OCI-LY1 (cell line): Measurements from ENCODE around the gene IL1R2.

ENCODE experiments used
- H2AFZ ChIP-seq: fragments of 200-600 bp; sonication (generic), shearing (Covaris generic); 2 replicates; pipeline ENCODE4 v1.6.0; 2014; ENCODE audit warnings: antibody characterized with exemption, mild to moderate bottlenecking, low read length
- H3F3A ChIP-seq: fragments of 200-600 bp; sonication (generic), shearing (Covaris generic); 2 replicates; pipeline ENCODE4 v1.6.0; 2014; ENCODE audit warnings: mild to moderate bottlenecking, antibody characterized with exemption, low read length, moderate library complexity; ENCODE audit not compliant: insufficient read depth
- H3K27ac ChIP-seq: fragments of 200-600 bp; sonication (generic); 2 replicates; pipeline ENCODE4 v1.5.1; 2014; ENCODE audit warnings: low read length, mixed run types, mild to moderate bottlenecking, low read depth; ENCODE audit not compliant: poor library complexity, severe bottlenecking
- H3K27me3 ChIP-seq: fragments of 200-600 bp; sonication (generic); 2 replicates; pipeline ENCODE4 v1.6.0; 2014; ENCODE audit warnings: antibody characterized with exemption, mild to moderate bottlenecking, low read length, moderate library complexity; ENCODE audit not compliant: insufficient read depth
- H3K36me3 ChIP-seq: fragments of 200-600 bp; sonication (generic); 2 replicates; pipeline ENCODE4 v1.6.1; 2014; ENCODE audit warnings: mild to moderate bottlenecking, antibody characterized with exemption, low read length, moderate library complexity, mixed read lengths; ENCODE audit not compliant: insufficient read depth
- H3K4me1 ChIP-seq: fragments of 200-600 bp; sonication (generic); 2 replicates; pipeline ENCODE4 v1.5.1; 2014; ENCODE audit warnings: mild to moderate bottlenecking, low read length, moderate library complexity; ENCODE audit not compliant: insufficient read depth, severe bottlenecking
- H3K4me2 ChIP-seq: fragments of 200-600 bp; sonication (generic), shearing (Covaris generic); 2 replicates; pipeline ENCODE4 v1.6.1; 2014; ENCODE audit warnings: low read length
- H3K4me3 ChIP-seq: fragments of 200-600 bp; sonication (generic); 2 replicates; pipeline ENCODE4 v1.5.1; 2014; ENCODE audit warnings: low read length, low read depth, mild to moderate bottlenecking, mixed read lengths; ENCODE audit not compliant: poor library complexity, severe bottlenecking
- H3K79me2 ChIP-seq: fragments of 200-600 bp; shearing (Covaris generic); 2 replicates; pipeline ENCODE4 v1.6.1; 2016; ENCODE audit warnings: mixed run types, low read length, mixed read lengths; ENCODE audit not compliant: insufficient read depth
- H3K9ac ChIP-seq: fragments of 200-600 bp; sonication (generic), shearing (Covaris generic); 2 replicates; pipeline ENCODE4 v1.6.1; 2014; ENCODE audit warnings: mild to moderate bottlenecking, low read length, mixed read lengths
- H3K9me2 ChIP-seq: fragments of 200-600 bp; sonication (generic), shearing (Covaris generic); 2 replicates; pipeline ENCODE4 v1.6.1; 2014; ENCODE audit warnings: low read depth, mild to moderate bottlenecking, low read length, mixed read lengths
- H3K9me3 ChIP-seq: fragments of 200-600 bp; shearing (Covaris generic); 2 replicates; pipeline ENCODE4 v1.6.1; 2014; ENCODE audit warnings: low read length, mixed read lengths
- H4K20me1 ChIP-seq: fragments of 200-600 bp; sonication (generic), shearing (Covaris generic); 2 replicates; pipeline ENCODE4 v1.6.0; 2016; ENCODE audit warnings: mild to moderate bottlenecking, low read length; ENCODE audit not compliant: insufficient read depth
- EZH2 ChIP-seq: fragments of 200-600 bp; sonication (generic), shearing (Covaris generic); IDR thresholded peaks from 2 replicates; pipeline ENCODE4 v1.8.0; 2017; ENCODE audit warnings: borderline replicate concordance, mixed run types, mild to moderate bottlenecking, antibody characterized with exemption, low read length, moderate library complexity, mixed read lengths
- TF ChIP-seq, protein P1 (sequence below): fragments of 200-600 bp; sonication (generic), shearing (Covaris generic); IDR thresholded peaks from 2 replicates; pipeline ENCODE4 v1.5.1; 2017; ENCODE audit warnings: mild to moderate bottlenecking, antibody characterized with exemption, low read length, moderate library complexity, mixed read lengths

Gene IL1R2

DNA sequence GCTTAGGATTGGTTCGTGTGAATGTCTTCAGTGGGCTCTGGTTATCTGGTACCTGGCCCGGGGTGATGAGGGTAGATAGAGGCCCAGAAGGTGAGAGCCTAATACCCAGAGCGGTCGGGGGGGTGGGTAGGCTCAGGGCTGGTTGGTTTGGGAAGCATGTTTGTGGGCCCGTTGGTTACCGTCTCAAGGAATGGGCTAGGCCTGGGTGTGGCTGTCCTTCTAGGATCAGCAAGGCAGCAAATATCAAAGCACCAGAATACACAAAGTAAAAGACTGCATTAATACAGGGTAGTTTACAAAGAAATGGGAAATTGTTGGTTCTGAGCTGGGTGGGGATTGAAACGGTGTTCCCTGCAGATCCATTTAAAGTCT, 6.0 kb upstream of the IL1R2 start:
- no peaks in the 10 kb centered on the region for H3K79me2 ChIP-seq
- H2AFZ ChIP-seq: no peak overlapping the region
- H3K4me1 ChIP-seq: no peaks in the 10 kb centered on the region
- TF ChIP-seq, protein P1, sequence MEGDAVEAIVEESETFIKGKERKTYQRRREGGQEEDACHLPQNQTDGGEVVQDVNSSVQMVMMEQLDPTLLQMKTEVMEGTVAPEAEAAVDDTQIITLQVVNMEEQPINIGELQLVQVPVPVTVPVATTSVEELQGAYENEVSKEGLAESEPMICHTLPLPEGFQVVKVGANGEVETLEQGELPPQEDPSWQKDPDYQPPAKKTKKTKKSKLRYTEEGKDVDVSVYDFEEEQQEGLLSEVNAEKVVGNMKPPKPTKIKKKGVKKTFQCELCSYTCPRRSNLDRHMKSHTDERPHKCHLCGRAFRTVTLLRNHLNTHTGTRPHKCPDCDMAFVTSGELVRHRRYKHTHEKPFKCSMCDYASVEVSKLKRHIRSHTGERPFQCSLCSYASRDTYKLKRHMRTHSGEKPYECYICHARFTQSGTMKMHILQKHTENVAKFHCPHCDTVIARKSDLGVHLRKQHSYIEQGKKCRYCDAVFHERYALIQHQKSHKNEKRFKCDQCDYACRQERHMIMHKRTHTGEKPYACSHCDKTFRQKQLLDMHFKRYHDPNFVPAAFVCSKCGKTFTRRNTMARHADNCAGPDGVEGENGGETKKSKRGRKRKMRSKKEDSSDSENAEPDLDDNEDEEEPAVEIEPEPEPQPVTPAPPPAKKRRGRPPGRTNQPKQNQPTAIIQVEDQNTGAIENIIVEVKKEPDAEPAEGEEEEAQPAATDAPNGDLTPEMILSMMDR: no peak
- no peak for TF ChIP-seq EZH2
- no peaks in the 10 kb centered on the region for H3K9me2 ChIP-seq
- no peak overlapping the region for H3K9ac ChIP-seq
- H3K36me3 ChIP-seq: no peaks in the 10 kb centered on the region
- H3F3A ChIP-seq: no peaks in the 10 kb centered on the region
- no peaks in the 10 kb centered on the region for H4K20me1 ChIP-seq
- no peak overlapping the region for H3K4me2 ChIP-seq
- no peak overlapping the region for H3K27ac ChIP-seq
- no peaks in the 10 kb centered on the region for H3K9me3 ChIP-seq
- no peaks in the 10 kb centered on the region for H3K27me3 ChIP-seq
- H3K4me3 ChIP-seq: no peak overlapping the region

DNA sequence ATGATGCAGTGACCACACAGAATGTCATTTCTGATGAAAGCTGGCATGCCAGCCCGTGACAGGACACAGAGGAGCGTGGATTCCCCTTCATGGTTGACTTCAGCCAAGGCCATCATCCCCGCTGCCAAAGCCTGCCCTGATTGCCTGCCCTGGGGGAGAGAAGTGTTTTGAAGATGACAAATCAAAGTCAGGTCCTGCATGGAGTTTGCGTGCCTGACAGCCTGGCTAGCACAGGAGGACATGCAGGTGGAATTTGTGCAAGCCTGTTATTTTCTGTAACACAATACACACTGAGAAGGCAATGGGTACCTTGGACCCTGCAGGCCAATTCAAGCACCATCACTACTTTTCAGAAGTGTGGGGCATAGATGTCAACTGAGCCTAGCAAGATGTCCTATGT, 5.4 kb upstream of the IL1R2 start:
- Histone ChIP-seq H3K4me3 (no peak overlapping the region), H3K9me2 (no peaks in the 10 kb centered on the region), H4K20me1 (no peaks in the 10 kb centered on the region), H2AFZ (no peak overlapping the region), H3F3A (no peaks in the 10 kb centered on the region), H3K4me1 (no peaks in the 10 kb centered on the region), H3K27ac (no peak overlapping the region), H3K27me3 (no peaks in the 10 kb centered on the region), H3K9ac (no peak overlapping the region), H3K79me2 (no peaks in the 10 kb centered on the region), H3K9me3 (no peaks in the 10 kb centered on the region), H3K36me3 (no peaks in the 10 kb centered on the region), H3K4me2 (no peak overlapping the region)
- TF ChIP-seq, protein P1: no peak
- no peak for TF ChIP-seq EZH2

DNA sequence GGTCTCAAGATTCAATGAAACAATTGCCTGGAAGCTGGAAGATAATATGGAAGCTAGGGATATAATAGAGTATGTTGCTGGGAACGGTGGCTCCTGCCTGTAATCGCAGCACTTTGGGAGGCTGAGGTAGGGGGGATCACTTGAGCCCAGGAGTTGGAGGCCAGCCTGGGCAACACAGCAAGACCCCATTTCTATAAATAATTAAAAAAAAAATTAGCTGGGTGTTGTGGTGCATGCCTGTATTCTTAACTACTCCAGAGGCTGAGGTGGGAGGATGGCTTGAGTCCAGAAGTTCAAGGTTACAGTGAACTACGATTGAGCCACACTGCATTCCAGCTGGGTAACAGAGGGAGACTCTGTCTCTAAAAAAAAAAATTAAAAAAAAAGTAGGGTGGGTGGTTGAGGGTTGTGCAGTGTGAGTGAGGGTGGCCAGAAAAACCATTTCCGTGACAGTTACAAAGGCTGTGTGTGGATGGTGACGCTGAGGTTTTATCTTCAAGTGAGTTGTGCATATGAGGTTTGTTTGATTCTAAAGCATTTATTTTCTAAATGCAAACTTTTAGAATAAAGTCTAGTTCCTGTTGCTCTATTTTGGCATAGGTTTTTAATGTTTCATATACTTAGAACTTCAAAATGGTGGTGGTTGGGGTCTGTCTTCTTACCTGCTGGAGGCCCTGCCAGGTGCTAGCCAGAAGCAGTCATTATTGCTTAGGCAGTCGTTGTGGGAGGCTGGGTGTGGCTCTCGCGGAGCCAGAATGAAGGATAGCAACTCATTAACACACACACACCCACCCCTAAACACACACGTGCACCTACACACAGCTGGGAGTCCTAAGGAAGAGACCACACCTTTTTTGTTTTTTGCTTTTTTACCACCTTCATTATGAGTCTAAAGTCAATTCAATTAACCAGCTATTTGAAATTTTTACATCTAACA, 4.7 kb upstream of the IL1R2 start:
- TF ChIP-seq, protein P1: no peak
- TF ChIP-seq EZH2: no peak
- H3K27me3 ChIP-seq: no peaks in the 10 kb centered on the region
- H3K9ac ChIP-seq: no peak overlapping the region
- no peaks in the 10 kb centered on the region for H3K79me2 ChIP-seq
- no peak overlapping the region for H3K4me3 ChIP-seq
- H4K20me1 ChIP-seq: no peaks in the 10 kb centered on the region
- H3K27ac ChIP-seq: no peak overlapping the region
- no peak overlapping the region for H2AFZ ChIP-seq
- no peaks in the 10 kb centered on the region for H3K9me2 ChIP-seq
- no peaks in the 10 kb centered on the region for H3K36me3 ChIP-seq
- H3K9me3 ChIP-seq: no peaks in the 10 kb centered on the region
- H3K4me2 ChIP-seq: no peak overlapping the region
- no peaks in the 10 kb centered on the region for H3F3A ChIP-seq
- H3K4me1 ChIP-seq: no peaks in the 10 kb centered on the region
